Urinary bladder (tissue), 4 donors: ENCODE measurements around the gene DNAH2. TPM values are rescaled to one million over a fixed set of nuclear protein-coding genes. Genes with fewer than 3 reads are reported as not detected.

ENCODE experiments used
- DNase-seq: peaks from one replicate; pipeline ENCODE4 v3.0.0-alpha.2; 2015; ENCODE audit errors: extremely low spot score
- H3K27ac ChIP-seq: one replicate; pipeline ENCODE4 v1.5.1; 2013; ENCODE audit warnings: low read depth, mild to moderate bottlenecking, moderate library complexity
- H3K36me3 ChIP-seq: one replicate; pipeline ENCODE4 v1.6.1; 2013; ENCODE audit warnings: mild to moderate bottlenecking, moderate library complexity; ENCODE audit not compliant: insufficient read depth
- H3K4me1 ChIP-seq: one replicate; pipeline ENCODE4 v1.6.1; 2013; ENCODE audit warnings: mild to moderate bottlenecking, moderate library complexity; ENCODE audit not compliant: insufficient read depth
- H3K4me3 ChIP-seq: one replicate; pipeline ENCODE4 v1.5.1; 2013; ENCODE audit warnings: low read depth, low read length
- WGBS: extraction: QIAGEN DNeasy Blood & Tissue Kit; methylation state at CpG from one replicate; pipeline ENCODE4 v1.1.7; 2013; 5-methylcytosine and 5-hydroxymethylcytosine counted together
- polyA plus RNA-seq: library from polyadenylated mRNA; stranded (reverse); fragments of 200-250 nt; gene quantifications from one replicate; pipeline ENCODE4 v1.2.3, GENCODE V29; 2013
- total RNA-seq: library from RNA; depleted of rRNA; stranded (reverse); fragments of >200 nt; gene quantifications from one replicate; pipeline ENCODE4 v1.2.3, GENCODE V29; 2014
- donor health status: healthy with polysubstance abuse.
- donor health status: healthy.

The DNAH2 gene, protein sequence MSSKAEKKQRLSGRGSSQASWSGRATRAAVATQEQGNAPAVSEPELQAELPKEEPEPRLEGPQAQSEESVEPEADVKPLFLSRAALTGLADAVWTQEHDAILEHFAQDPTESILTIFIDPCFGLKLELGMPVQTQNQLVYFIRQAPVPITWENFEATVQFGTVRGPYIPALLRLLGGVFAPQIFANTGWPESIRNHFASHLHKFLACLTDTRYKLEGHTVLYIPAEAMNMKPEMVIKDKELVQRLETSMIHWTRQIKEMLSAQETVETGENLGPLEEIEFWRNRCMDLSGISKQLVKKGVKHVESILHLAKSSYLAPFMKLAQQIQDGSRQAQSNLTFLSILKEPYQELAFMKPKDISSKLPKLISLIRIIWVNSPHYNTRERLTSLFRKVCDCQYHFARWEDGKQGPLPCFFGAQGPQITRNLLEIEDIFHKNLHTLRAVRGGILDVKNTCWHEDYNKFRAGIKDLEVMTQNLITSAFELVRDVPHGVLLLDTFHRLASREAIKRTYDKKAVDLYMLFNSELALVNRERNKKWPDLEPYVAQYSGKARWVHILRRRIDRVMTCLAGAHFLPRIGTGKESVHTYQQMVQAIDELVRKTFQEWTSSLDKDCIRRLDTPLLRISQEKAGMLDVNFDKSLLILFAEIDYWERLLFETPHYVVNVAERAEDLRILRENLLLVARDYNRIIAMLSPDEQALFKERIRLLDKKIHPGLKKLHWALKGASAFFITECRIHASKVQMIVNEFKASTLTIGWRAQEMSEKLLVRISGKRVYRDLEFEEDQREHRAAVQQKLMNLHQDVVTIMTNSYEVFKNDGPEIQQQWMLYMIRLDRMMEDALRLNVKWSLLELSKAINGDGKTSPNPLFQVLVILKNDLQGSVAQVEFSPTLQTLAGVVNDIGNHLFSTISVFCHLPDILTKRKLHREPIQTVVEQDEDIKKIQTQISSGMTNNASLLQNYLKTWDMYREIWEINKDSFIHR (N-terminal part only)
- 0.11 TPM for total RNA-seq
- polyA plus RNA-seq, result 0.16 TPM

DNA sequence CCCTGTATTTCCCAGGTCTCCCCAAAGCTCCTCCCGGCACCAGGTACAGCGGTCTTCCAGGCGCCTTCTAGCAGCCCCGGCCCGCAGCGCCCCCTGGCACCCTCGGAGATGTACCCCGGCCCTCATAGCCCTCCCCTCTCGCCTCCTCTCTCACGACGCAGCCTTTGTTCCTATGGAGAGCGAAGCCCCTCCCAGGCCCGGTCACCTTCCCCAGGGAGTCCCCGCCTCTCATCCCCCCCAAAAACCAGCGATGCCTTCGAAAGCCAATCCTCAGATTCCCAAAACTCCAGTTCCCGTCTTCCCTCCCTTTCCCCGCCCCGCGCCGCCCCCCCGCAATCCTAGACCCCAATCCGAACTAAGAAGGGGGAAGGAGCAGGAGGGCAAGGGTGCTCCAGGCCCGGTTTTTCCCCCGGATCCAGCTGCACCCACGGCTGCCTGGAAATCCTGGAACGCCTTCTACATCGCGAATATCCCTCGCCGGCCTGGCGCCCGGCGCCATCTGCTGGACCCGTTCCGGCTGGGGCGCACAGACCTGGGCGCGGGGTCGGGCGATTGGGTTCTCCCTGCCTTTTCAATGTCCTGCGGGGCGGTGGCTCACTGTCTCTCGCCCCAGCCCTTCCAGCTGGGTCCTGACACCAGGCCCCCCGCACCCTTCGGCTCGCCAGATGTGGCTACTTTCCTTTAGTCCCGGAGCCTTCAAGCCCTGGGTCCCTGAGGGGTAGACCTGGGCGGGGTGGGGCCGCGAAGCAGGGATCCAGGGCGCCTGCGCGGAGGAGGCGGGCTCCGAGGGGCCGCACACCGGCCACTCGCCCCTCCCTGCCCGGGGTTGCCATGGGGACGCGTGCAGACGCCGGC, at the start of gene DNAH2:
DNAH2 (plus strand) TSS at position 844 of the 855 bp plus-strand sequence. CDS start 1,991 bp downstream, outside the sequence.
- under 1% methylated on average over 64 of the region's 64 CpGs for WGBS
- no peaks in the 10 kb centered on the region for H3K36me3 ChIP-seq
- peak; percentile 89 for DNase-seq
- no peaks in the 10 kb centered on the region for H3K4me1 ChIP-seq
- peak within 1 kb of the TSS; percentile 44 for H3K4me3 ChIP-seq
- no peak within 1 kb of the TSS for H3K27ac ChIP-seq

DNA sequence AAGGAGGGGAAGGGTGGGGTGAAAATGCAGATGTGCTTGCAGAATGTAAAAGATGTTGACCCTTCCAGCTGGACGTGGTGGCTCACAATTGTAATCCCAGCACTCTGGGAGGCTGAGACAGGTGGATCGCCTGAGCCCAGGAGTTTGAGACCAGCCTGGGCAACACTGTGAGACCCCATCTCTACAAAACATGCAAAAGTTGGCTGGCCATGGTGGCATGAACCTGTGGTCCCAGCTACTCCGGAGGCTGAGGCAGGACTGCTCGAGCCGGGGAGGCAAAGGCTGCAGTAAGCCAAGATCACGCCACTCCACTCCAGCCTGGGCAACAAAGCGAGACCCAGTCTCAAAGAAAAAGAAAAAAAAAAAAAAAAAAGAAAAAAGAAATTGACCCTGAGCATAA, 49.1 kb upstream of the DNAH2 start:
- peaks cover 1% of the 10 kb centered on the region for H3K36me3 ChIP-seq
- no peak for DNase-seq
- WGBS, result 88% methylated on average over 7 of the region's 7 CpGs
- no peaks in the 10 kb centered on the region for H3K4me1 ChIP-seq
- H3K4me3 ChIP-seq, result no peak overlapping the region
- no peak overlapping the region for H3K27ac ChIP-seq

DNA sequence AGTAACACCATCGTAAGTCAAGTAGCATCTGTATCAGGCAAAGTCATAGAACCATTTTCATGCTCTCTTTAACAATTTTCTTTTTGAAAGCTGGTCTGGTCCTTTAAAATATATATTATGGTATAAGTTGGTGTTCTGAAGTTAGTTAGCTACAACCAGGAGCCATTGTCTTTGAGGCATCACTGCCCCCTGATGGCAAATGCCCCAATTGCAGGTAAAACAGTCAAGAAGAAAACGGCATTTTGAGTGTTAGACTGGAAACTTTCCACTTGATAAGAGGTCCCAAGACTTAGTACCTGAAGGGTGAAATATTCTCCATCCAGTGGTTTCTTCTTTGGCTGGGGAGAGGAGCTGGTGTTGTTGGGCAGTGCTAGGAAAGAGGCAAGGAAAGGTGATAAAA, 44.3 kb upstream of the DNAH2 start:
- DNase-seq, result no peak
- no peaks in the 10 kb centered on the region for H3K4me1 ChIP-seq
- H3K4me3 ChIP-seq, result no peak overlapping the region
- 92% methylated on average over 2 of the region's 2 CpGs for WGBS
- peaks cover 5% of the 10 kb centered on the region for H3K36me3 ChIP-seq
- H3K27ac ChIP-seq, result no peak overlapping the region

DNA sequence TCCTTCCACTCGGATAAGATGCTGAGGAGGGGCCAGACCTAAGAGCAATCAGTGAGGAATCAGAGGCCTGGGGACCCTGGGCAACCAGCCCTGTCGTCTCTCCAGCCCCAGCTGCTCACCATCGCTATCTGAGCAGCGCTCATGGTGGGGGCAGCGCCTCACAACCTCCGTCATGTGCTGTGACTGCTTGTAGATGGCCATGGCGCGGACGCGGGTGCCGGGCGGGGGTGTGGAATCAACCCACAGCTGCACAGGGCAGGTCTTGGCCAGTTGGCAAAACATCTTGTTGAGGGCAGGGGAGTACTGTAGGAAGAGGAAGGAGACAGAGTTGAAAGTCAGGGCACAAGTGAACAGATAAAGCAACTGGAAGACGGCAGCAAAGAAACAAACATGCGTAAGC, 42.6 kb upstream of the DNAH2 start:
- Histone ChIP-seq H3K36me3 (peaks cover 5% of the 10 kb centered on the region), H3K27ac (no peak overlapping the region)
- WGBS, result 93% methylated on average over 14 of the region's 14 CpGs

DNA sequence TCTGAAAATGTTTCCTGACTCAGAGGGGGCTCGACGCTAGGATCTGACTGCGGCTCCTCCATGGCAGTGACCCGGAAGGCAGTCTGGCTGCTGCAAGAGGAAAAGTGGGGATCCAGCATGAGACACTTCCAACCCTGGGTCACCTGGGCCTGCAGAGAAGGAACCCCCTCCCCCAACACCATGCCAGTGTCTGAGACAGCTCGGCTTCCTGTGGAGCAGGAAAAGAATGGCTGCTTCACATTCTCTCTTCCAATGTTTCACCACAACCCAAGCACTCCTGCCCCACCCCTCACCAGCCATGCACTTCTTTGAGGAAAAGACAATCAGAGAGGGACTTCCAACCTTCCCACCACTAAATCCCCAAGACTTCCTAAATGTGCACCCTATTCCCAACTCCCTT, 41.0 kb upstream of the DNAH2 start:
- no peak for DNase-seq
- 82% methylated on average over 5 of the region's 5 CpGs for WGBS
- no peak overlapping the region for H3K27ac ChIP-seq
- H3K4me1 ChIP-seq, result no peaks in the 10 kb centered on the region
- H3K4me3 ChIP-seq, result no peak overlapping the region
- H3K36me3 ChIP-seq, result peaks cover 5% of the 10 kb centered on the region

More for the DNA sequence above, 42.6 kb upstream of the DNAH2 start:
- DNase-seq, result no peak
- H3K4me1 ChIP-seq, result no peaks in the 10 kb centered on the region
- H3K4me3 ChIP-seq, result no peak overlapping the region

DNA sequence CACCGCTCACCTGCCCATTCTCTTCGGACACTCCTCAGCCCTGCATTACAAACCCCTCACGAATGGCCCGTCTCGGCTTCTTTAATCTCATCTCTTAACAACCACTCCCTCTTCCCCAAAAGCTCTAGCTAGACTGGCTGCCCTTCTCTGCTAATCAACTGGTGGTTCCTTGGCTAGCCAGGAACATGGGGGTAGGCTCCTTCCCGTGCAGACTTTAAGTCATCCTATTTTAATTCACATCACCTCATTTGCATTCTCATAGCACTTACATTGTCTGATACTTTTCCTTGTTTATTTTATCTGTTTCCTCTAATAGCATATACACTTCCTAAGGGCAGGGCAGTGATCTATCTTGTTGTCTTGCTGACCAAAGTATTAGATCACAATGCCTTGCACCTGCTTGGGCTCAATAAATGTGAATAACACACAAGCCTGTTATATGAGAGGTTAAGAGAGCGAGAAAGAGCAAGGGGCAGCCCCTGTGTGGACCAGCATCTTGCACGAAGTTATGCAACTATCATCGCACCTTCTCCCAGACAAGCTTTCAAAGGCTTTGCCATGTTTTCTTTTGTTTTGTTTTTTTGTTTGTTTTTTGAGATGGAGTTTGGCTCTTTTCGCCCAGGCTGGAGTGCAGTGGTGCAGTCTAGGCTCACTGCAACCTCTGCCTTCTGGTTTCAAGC, 40.0 kb upstream of the DNAH2 start:
- H3K4me1 ChIP-seq, result no peaks in the 10 kb centered on the region
- DNase-seq, result no peak
- H3K27ac ChIP-seq, result no peak overlapping the region
- H3K36me3 ChIP-seq, result peaks cover 5% of the 10 kb centered on the region
- no peak overlapping the region for H3K4me3 ChIP-seq
- WGBS, result 70% methylated on average over 10 of the region's 10 CpGs

DNA sequence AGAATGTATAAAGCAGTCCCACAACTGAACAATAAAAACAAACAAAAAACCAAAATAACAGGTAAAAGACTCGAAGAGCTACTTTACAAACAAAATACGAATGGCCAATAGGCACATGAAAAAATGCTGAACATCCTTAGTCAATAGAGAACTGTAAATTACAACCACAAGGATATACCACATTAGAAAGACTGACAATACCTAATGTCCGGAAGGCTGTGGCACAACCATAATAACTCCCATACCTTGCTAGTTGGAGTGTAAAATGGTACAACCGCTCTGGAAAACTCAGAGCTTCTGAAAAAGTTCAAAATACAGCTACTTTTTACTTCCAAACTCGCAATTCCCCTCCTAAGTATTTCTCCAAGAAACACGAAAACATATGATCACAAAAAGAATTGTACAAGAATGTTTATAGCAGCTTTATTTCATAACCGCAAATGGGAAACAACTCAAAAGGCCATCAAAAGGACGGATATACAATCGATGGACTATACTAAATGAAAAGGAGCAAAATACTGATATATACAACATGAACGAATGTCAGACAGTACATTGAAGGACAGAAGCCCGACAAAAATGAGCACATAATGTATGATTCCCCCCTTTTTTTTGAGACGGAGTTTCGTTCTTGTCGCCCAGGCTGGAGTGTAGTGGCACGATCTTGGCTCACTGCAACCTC, 32.6 kb upstream of the DNAH2 start:
- H3K36me3 ChIP-seq, result no peaks in the 10 kb centered on the region
- peak overlapping the region; percentile 81 for H3K4me3 ChIP-seq
- H3K27ac ChIP-seq, result no peak overlapping the region
- no peaks in the 10 kb centered on the region for H3K4me1 ChIP-seq
- 64% methylated on average over 15 of the region's 15 CpGs for WGBS
- DNase-seq, result no peak

DNA sequence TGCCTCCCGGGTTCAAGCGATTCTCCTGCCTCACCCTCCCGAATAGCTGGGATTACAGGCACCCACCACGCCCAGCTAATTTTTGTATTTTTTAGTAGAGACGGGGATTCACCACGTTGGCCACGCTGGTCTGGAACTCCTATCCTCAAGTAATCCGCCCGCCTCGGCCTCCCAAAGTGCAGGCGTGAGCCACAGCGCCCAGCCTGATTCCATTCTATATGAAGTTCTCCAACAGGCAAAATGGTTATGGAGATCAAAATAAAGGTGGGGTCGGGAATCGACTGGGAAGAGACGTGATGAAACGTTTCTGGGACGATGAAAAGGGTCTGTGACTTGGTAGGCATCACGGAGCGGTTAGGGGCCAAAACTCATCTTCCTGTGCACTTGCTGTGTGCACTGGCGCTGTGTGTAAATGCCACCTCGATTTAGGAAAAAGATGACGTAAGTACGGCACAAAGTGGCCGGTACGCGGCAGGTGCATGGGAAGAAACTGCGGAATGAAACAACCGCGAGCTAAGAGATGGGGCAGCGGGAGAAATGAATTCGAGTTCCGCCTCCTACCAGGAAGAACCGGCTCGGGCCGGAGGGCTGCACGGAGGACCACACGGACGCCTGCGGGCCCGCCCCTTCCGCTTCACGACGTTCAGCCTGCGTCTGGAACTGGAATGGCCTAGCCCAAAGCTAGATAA, 31.9 kb upstream of the DNAH2 start:
- Histone ChIP-seq H3K4me3 (peak overlapping the region; percentile 81), H3K4me1 (no peaks in the 10 kb centered on the region), H3K27ac (peak overlapping the region; percentile 73), H3K36me3 (no peaks in the 10 kb centered on the region)
- WGBS, result 3% methylated on average over 44 of the region's 44 CpGs
- DNase-seq, result peak; percentile 87

DNA sequence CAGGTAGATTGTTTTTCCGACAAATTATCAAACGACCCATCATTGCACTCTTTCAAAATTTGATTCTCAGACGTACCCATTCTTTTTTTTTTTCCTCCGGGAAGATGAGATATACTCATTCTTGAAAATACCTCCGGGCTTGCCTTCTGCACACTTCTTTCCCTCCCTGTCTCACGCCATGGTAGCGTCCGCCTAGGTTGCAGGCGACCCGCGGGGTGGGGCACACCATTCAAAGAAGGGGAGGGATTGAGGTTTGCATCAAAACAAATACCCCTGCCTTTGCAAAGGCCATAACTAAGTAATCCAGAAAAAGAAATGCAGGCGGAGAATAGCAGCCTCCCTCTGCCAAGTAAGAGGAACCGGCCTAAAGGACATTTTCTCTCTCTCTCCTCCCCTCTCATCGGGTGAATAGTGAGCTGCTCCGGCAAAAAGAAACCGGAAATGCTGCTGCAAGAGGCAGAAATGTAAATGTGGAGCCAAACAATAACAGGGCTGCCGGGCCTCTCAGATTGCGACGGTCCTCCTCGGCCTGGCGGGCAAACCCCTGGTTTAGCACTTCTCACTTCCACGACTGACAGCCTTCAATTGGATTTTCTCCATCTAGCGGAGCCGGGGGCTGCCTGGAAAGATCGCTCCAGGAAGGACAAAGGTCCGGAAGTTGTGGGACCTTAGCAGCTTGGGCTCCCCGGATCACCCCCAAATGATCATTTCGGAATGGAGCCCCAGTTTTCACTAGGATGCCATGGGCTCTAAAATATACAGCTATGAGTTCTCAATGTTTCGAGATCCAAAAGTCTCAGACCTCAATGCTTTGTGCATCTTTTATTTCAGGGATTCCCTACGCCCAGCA, 31.1 kb upstream of the DNAH2 start:
- DNase-seq, result peak; percentile 88
- Histone ChIP-seq H3K36me3 (no peaks in the 10 kb centered on the region), H3K4me3 (peak overlapping the region; percentile 81), H3K4me1 (no peaks in the 10 kb centered on the region), H3K27ac (peak overlapping the region; percentile 77)
- WGBS, result under 1% methylated on average over 30 of the region's 30 CpGs

DNA sequence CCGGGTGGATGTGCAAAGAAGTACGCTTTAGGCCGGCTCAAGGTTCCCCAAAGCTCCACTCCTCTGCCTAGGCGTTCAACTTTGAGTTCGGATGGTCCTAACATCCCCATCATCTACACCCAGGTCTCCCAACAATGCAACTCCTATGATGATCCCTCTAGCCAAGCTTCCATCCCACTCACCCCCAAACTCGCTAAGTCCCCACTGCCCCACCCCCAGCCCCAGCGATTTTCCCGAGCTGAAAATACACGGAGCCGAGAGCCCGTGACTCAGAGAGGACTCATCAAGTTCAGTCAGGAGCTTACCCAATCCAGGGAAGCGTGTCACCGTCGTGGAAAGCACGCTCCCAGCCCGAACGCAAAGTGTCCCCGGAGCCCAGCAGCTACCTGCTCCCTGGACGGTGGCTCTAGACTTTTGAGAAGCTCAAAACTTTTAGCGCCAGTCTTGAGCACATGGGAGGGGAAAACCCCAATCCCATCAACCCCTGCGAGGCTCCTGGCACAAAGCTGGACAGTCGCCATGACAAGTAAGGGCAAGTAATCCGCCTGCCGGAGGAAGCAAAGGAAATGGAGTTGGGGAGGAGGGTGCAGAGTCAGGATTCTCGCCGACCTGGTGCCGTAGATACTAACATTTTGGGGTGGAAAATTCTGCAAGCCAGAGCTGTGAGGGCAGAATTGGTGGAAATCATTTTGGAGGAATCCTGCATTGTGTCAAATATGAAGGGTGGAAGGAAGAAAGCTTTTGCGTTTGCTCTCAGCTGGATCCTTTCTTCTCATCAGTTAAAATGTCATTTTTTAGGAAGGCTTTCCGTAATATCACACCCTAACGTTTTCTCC, 30.3 kb upstream of the DNAH2 start, which contains the start of gene TP53:
TP53 (minus strand) TSS at position 419 of the 836 bp plus-strand sequence. CDS start 10,896 bp downstream, outside the sequence.
- Histone ChIP-seq H3K27ac (peak within 1 kb of the TSS; percentile 77), H3K36me3 (no peaks in the 10 kb centered on the region), H3K4me3 (peak within 1 kb of the TSS; percentile 81), H3K4me1 (no peaks in the 10 kb centered on the region)
- DNase-seq, result peak; percentile 92
- WGBS, result under 1% methylated on average over 30 of the region's 30 CpGs
